SK-N-SH (cell line): ENCODE results near the gene DOP1B.

Experiments
- GABPA ChIP-seq: IDR thresholded peaks from 2 replicates; pipeline ENCODE4 v1.4.0; 2012; ENCODE audit warnings: low read depth, mild to moderate bottlenecking
- SIN3A ChIP-seq: IDR thresholded peaks from 2 replicates; pipeline ENCODE4 v1.6.1; 2012; ENCODE audit warnings: low read depth, mild to moderate bottlenecking, low read length, moderate library complexity, borderline replicate concordance

GRCh38 chr21:36127977-36128376 is 28.6 kb upstream of the DOP1B start:
- TF ChIP-seq SIN3A (no peak), GABPA (no peak)
